GM12878 (cell line): ENCODE measurements around the gene SHANK3.

Experiments
- ATF7 ChIP-seq: fragments of 450-650 bp; IDR thresholded peaks from 2 replicates; pipeline ENCODE4 v1.6.1; 2016; ENCODE audit warnings: low read depth, mild to moderate bottlenecking
- CBX5 ChIP-seq: sonication (generic); IDR thresholded peaks from 2 replicates; pipeline ENCODE4 v1.6.1; 2016; ENCODE audit warnings: low read depth, moderate library complexity, mild to moderate bottlenecking, inconsistent platforms
- CHD4 ChIP-seq: fragments of 200-600 bp; sonication (generic); IDR thresholded peaks from 2 replicates; pipeline ENCODE4 v1.6.1; 2016; ENCODE audit warnings: mild to moderate bottlenecking
- ETV6 ChIP-seq, 2 experiments: fragments of 450-650 bp in 1 of 2; IDR thresholded peaks in 1 of 2; conservative IDR thresholded peaks in 1 of 2; 2 replicates each; pipeline ENCODE4 v1.6.1; 2014; ENCODE audit warnings: antibody characterized with exemption in 1 of 2, borderline replicate concordance in 1 of 2, low read depth in 1 of 2, mild to moderate bottlenecking in 1 of 2, moderate library complexity in 1 of 2
- EZH2 ChIP-seq: IDR thresholded peaks from 2 replicates; pipeline ENCODE4 v1.6.1; 2012; ENCODE audit warnings: low read depth, mild to moderate bottlenecking, control low read depth, inconsistent platforms, low read length, borderline replicate concordance; ENCODE audit not compliant: control insufficient read depth
- MTA2 ChIP-seq: fragments of 450-650 bp; IDR thresholded peaks from 2 replicates; pipeline ENCODE4 v1.6.1; 2016; ENCODE audit warnings: low read depth, mild to moderate bottlenecking, moderate library complexity
- POLR2A ChIP-seq: IDR thresholded peaks from 2 replicates; pipeline ENCODE4 v1.6.1; 2011; ENCODE audit warnings: low read depth, mild to moderate bottlenecking, low read length
- RAD21 ChIP-seq: IDR thresholded peaks from 2 replicates; pipeline ENCODE4 v1.6.1; 2011; ENCODE audit warnings: mild to moderate bottlenecking, low read depth, low read length, moderate library complexity; ENCODE audit not compliant: insufficient read depth
- TF ChIP-seq, protein P1 (sequence below): IDR thresholded peaks from 2 replicates; pipeline ENCODE4 v1.6.1; 2011; ENCODE audit warnings: low read depth, mild to moderate bottlenecking, low read length, moderate library complexity, borderline replicate concordance; ENCODE audit errors: extremely low read depth
- TF ChIP-seq, protein P2 (sequence below), 3 experiments: IDR thresholded peaks in 2 of 3; conservative IDR thresholded peaks in 1 of 3; 2 replicates each; pipeline ENCODE4 v1.5.1; 2011; ENCODE audit warnings: low read depth in 3 of 3, low read length in 3 of 3, mild to moderate bottlenecking in 3 of 3, control low read depth in 2 of 3, moderate library complexity in 2 of 3, inconsistent platforms in 1 of 3, mixed read lengths in 1 of 3; ENCODE audit not compliant: control insufficient read depth in 2 of 3, insufficient read depth in 1 of 3; ENCODE audit errors: extremely low read depth in 1 of 3
- TF ChIP-seq, protein P3 (sequence below): IDR thresholded peaks from 2 replicates; pipeline ENCODE4 v1.6.1; 2012; ENCODE audit warnings: low read depth, low read length, improper control_type of control experiment

DNA sequence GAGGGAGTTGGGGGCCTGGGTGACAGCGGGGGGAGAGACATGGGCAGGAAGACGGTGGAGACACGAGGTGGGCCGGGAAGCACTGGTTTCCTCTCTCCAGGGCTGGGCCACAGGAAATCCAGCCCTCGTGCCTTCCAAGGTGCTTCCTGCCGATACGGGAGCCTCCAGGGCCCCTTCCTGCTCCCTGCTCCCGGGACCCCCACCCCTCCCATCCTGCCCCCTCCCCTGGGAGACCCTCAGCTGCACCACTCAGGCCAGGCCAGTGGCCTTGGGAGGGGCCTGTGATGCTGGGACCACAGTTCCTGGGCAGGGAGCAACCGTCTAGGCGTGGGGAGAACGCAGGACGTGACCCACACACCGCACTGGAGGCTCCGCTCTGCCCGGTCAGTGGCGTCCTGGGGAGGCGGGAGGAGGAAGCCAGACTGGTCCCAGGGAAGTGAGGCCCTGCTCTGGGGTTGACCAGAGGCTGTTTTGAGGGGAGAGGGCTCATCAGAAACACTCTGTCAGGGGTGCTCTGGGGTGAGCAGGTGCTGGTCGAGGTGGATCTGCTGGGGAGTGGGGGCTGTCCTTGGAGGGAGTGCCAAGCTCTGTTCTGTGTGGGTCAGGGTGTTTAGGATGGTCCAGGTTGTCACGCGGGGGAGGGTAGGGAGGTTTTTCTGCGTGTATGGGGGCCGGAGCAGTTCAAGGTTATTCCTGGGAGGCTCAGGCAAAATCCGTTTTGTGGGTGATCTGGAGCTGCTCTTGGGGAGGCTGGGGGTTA lies at the start of gene SHANK3:
- TF ChIP-seq, protein P1, sequence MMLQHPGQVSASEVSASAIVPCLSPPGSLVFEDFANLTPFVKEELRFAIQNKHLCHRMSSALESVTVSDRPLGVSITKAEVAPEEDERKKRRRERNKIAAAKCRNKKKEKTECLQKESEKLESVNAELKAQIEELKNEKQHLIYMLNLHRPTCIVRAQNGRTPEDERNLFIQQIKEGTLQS = no peak
- TF ChIP-seq MTA2 (no peak), RAD21 (no peak), CHD4 (no peak), EZH2 (no peak), ETV6 (conservative IDR thresholded peaks at IDR 0.05 in 1 of 2, IDR thresholded peaks at IDR 0.05 in 1 of 2; ENCODE audit: borderline replicate concordance in 1 of 2, low read depth in 1 of 2) (no peak), CBX5 (no peak), ATF7 (no peak), POLR2A (no peak)
- TF ChIP-seq, protein P2, sequence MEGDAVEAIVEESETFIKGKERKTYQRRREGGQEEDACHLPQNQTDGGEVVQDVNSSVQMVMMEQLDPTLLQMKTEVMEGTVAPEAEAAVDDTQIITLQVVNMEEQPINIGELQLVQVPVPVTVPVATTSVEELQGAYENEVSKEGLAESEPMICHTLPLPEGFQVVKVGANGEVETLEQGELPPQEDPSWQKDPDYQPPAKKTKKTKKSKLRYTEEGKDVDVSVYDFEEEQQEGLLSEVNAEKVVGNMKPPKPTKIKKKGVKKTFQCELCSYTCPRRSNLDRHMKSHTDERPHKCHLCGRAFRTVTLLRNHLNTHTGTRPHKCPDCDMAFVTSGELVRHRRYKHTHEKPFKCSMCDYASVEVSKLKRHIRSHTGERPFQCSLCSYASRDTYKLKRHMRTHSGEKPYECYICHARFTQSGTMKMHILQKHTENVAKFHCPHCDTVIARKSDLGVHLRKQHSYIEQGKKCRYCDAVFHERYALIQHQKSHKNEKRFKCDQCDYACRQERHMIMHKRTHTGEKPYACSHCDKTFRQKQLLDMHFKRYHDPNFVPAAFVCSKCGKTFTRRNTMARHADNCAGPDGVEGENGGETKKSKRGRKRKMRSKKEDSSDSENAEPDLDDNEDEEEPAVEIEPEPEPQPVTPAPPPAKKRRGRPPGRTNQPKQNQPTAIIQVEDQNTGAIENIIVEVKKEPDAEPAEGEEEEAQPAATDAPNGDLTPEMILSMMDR (IDR thresholded peaks at IDR 0.05 in 2 of 3, conservative IDR thresholded peaks at IDR 0.05 in 1 of 3; ENCODE audit: control insufficient read depth in 2 of 3, extremely low read depth in 1 of 3, insufficient read depth in 1 of 3, low read depth in 3 of 3, low read length in 3 of 3) = no peak
- TF ChIP-seq, protein P3, sequence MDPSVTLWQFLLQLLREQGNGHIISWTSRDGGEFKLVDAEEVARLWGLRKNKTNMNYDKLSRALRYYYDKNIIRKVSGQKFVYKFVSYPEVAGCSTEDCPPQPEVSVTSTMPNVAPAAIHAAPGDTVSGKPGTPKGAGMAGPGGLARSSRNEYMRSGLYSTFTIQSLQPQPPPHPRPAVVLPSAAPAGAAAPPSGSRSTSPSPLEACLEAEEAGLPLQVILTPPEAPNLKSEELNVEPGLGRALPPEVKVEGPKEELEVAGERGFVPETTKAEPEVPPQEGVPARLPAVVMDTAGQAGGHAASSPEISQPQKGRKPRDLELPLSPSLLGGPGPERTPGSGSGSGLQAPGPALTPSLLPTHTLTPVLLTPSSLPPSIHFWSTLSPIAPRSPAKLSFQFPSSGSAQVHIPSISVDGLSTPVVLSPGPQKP = no peak
